Stimulated activated CD4-positive, alpha-beta T cell treated with anti-CD3 and anti-CD28 coated beads, Interleukin-15, amount 100 ng/mL, for 24 hours (primary cell): Measurements from ENCODE around the gene UGGT2.
"Not testable (repeated sequence)": the region's sequence is repeated elsewhere in the genome, so short reads cannot be mapped to it uniquely, and the experiment has no call there.

ENCODE experiments used
- DNase-seq: peaks from one replicate; pipeline ENCODE4 v3.0.0-alpha.2; 2020

The UGGT2 gene

DNA sequence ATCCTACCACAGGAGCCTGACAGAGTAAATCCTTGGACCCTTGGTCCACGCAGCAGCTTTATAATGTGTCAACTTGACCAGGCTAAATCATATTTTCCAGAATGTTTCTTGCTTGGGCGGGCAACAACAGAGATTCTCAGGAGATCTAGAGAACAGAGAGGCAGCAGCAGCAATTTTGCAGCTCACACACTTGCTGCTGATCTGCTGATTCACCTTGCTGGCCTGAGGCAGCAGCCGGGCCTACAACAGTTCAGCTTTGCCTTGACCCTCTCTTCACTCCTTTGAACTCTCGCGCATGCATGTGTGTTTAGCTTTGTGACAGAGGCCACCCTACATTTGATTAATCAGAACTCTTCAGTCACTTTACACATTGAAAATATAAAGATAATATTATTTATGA lies 159.3 kb downstream of the UGGT2 start:
- no peak for DNase-seq

DNA sequence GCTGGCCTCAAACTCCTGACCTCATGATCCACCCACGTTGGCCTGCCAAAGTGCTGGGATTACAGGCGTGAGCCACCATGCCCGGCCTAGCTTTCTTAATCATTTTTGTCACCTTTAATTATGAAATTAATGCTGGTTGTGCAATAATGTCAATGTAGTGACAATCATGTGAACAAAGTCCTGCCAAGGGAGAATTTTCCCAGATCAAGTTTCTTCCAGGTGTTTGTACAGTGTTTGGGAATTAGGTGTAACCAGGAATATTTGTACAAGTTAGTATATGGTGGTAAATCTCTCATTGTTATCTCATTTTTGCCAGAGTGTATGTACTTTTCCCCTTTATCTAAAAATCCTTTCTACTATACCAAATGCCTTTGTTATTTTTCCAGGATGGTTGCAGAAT lies 171.1 kb downstream of the UGGT2 start:
- no peak for DNase-seq

DNA sequence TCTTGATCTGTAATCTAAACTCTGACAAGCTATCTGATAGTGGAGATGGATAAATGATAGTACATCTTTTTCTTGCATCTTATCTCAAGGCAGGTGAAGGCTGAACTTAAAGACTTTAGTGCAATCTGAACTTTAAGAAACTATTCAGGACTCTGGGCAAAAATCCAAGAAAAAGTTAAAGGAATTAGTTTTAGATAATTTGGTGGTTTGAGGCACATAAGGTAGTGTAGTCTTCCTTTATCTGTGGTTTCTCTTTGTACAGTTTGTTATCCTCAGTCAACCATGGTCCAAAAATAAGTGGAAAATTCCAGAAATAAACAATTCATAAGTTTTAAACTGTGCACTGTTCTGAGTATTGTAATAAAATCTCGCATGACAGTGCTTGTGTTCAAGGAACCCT lies 172.9 kb downstream of the UGGT2 start:
- no peak for DNase-seq

DNA sequence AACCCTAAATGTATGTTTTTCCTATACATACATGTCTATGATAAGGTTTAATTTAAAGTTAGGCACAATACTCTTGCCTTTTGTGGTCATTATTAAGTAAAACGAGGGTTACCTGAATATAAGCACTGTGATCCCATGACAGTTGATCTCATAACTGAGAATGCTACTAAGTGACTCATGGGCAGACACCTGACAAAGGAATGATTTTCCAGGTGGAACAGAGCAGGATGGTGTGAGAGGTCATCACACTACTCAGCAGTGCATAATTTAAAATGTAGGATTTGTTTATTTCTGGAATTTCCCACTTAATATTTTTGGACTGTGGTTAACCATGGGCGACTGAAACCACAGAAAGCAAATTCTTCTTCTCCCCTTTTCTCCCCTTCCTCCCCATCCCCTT lies 178.9 kb downstream of the UGGT2 start:
- no peak for DNase-seq

DNA sequence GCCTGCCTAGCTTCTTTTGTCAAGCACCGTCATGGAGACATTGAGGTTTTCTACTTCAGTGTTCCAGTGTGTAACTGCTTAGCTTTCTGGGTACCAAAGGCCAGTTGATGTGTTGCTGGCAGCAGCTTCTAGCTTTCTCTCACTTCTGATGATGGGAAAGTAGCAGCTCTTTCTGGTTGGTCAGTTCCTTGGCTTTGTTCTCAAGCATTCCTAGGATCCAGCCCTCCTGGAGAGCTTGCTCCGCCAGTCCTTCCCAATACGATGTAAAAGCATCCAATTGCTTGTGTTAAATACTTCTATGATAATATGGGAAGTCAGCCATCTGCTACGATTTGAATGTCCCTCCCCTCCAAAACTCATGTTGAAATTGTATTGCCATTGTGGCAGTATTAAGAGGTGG lies 182.8 kb downstream of the UGGT2 start:
- DNase-seq, result no peak

DNA sequence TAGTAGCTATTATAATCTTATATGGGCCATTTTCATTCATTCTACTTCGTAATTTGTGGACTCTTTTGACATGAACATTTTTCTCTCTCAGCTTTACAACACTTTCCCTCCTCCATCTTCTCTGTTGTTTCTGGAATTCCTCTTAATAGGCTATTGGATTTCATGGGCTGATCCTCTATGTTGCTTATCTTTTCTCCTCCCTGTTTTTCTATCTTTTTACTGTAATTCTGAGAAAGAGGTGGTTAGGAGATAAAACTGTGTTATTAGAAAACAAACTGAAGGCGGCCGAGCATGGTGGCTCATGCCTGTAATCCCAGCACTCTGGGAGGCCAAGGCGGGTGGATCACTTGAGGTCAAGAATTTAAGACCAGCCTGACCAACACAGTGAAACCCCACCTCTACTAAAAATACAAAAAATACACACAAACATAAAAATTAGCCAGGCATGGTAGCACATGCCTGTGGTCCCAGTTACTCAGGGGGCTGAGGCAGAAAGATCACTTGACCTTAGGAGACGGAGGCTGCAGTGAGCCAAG lies 188.1 kb downstream of the UGGT2 start:
- no peak for DNase-seq

DNA sequence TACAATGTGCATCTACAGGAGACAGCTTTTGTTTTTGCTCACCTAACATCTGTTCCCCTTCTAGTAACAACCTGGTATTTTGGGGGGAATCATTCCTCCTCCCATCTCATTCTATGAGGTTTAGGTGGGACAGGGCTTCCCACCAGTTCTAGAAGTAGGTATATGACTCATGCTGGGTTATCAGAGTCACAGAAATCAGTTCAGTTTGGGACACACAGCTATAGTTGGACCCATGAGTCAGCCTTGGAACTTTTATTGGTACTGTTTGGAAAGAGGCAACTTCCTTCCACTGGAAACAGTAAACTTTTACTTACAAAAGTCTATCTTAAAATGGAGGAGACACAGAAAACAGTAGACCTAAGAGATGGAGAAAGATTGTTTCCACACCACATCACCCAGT lies 190.8 kb downstream of the UGGT2 start:
- DNase-seq, result no peak

DNA sequence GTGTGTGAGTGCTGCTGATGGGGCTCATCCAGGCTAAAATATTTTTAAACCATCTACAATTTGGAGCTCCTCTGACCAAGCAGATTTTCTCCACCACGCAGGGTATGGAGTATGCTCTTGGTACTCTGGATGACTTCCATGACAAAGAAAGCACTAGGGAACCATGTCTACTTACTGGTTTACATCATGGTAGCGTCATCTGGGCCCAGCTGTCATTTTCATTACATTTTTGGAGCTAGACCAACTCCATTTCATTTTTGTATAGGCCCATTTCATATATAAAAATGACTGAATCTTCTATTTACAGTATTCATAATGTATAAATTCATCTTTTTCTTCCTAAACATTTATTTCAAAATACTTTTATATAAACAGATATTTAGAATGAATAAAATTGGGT lies 191.9 kb downstream of the UGGT2 start:
- DNase-seq, result no peak

DNA sequence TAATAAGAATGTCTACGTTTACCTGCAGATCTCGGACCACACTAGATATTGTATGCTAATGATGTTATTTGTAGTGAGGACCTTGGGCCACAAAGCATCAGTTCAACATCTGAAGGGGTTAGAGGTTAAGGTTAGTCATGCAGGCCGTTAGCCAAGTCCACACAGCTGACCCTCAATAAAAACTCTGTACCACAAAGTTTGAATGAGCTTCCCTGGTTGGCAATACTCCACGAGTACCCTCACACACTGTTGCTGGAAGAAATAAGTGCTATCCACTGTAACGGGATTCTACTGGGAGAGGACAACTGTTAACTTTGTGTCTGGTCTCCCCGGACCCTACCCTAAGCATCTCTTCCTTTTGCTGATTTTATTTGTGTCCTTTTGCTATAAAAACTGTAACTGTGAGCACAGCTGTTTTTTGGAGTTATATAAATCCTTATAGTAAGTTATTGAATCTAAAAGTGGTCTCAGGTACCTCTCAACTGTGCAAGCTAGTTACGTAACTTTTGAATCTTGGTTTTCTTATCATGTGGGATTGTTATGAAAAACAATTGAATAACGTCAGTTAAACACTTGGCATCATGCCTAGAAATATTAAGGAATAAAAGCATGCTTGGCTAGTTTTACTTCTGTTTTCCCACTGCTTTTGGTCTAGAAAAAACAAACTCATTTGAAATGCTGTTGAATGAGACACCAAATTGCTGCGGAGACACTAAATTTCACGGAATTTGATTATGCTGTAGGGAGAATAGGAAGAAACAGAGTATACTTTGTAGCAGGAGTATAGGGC lies 194.7 kb downstream of the UGGT2 start:
- DNase-seq, result no peak

DNA sequence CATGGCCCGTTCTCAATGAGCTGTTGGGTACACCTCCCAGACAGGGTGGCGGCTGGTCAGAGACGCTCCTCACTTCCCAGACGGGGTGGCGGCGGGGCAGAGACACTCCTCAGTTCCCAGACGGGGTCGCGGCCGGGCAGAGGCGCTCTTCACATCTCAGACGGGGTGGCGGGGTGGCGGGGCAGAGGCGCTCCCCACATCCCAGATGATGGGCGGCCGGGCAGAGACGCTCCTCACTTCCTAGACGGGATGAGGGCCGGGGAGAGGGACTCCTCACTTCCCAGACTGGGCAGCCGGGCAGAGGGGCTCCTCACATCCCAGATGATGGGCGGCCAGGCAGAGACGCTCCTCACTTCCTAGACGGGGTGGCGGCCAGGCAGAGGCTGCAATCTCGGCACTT lies 207.5 kb downstream of the UGGT2 start:
- not testable (repeated sequence) for DNase-seq

DNA sequence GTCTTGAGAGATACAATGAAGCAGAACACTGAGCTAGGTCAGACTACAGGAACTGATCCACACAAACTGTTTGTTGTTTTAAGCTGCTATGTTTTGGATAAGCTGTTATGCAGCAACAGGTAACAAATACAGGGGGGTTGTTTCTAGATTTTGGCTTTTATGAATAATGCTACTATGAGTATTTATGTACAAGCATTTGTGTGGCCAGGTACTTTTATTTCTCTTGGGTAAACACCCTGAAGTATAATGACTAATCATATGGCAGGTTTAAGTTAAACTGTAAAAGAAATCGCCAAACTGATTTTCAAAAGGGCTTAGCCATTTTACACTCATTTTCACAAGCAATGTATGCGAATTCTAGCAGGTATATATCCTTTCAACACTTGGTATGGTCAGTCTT lies 210.3 kb downstream of the UGGT2 start:
- no peak for DNase-seq

DNA sequence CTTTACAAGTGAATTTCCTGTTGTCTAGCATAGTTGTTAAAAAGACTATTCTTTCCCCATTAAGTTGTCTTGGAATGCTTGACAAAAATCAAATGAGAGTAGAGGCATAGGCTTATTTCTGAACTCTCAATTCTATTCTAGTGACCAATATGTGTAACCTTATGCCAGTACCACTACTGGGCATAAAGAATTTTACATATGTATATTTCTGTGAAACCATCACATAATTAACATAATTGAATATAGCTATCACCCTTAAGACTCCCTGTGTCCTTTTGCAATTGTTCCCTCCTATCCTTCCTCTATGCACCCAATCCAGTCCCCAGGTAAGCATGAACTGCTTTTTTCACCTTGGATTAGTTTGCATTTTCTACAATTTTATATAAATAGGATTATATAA lies 211.3 kb downstream of the UGGT2 start:
- no peak for DNase-seq

DNA sequence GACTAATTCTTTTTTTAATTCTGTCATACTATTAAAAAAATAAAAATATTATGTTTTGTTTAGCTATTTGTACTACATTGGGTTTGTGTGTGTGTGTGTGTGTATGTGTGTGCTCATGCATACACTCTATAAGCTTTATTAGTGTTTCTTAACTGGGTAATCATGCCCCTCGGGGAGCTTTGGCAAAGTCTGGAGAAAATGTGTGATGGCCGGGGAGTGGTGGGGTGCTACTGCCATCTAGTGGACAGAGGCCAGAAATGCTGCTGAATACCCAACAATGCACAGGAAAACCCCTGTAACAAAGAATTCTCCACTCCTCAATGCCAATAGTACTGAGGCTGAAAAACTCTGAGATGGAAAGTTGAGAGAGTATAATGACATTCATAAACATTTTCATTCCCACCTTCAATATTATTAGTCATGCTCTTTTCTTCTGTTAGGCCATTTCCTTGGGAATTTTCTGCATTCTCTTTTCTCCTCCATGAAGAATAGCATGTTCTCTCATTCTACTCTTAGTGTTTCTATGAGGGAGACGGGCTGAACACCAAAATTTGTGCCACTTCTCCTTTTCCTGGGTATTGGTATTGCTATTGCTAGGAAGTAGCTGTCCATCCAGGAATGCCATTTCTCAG lies 219.0 kb downstream of the UGGT2 start:
- DNase-seq, result peak; percentile 63

DNA sequence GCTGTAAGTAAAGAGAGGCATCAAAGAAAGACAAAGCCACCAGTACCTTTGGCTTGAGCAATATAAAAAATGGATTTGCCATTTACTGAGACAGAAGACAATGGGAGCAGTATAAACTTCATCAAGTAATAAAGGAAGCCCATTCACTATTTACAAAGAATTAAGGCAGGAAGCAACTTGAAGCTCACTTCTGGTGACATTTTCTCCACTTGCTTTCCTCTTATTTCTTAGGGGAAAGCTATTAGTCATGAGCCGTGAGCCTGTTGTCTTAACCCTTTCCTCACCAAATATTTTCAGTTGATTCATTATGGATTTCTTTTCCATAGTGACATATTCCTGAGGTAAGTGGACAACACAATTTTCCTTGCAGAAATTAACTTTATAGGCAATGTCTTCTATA lies 219.5 kb downstream of the UGGT2 start:
- DNase-seq, result no peak

DNA sequence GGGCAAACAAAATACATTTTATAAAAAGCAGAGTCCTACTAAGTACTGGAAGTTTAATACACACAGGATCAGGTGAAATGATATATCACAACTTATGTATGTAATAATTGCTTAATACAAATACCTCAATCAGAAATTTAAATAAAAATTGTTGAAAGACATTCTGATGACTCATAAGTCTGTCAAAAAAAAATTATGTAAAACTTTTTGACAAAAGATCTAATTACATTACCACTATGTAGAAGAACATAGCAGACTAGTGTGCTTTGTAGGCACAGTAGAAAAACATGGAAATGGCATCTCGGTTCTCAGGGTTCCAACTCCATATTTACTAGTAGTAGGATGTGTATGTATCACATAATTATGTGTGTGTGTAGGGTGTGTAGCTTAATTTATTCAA lies 220.1 kb downstream of the UGGT2 start:
- DNase-seq, result no peak

DNA sequence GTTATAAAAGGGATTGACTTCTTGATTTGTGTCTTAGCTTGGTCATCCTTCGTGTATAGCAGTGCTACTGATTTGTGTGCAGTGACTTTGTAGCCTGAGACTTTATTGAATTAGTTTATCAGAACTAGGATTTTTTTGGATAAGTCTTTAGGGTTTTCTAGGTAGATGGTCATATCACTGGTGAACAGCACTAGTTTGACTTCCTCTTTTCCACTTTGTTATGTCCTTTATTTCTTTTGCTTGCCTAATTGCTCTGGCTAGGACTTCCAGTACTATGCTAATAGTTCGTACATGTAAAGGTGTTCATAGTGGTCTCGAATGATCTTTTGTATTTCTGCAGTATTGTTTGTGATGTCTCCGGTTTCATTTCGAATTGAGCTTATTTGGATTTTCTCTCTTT lies 230.9 kb downstream of the UGGT2 start:
- DNase-seq, result no peak

DNA sequence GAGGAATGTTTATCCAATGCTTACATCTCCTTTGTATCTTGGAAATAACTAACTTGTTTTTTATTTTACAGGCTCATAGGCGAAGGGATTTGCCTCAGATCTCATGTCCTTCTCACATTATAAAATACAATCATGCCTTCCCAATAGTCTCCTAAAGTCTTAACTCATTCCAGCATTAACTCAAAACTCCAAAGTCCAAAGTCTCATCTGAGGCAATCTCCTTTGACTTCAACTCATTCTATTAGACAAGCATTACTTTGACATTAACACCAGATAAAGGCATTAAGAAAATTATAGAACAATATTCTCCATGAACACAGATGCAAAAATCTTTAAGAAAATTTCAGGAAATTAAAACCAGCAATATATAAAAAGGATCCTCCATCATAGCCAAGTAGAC lies 238.7 kb downstream of the UGGT2 start:
- no peak for DNase-seq

DNA sequence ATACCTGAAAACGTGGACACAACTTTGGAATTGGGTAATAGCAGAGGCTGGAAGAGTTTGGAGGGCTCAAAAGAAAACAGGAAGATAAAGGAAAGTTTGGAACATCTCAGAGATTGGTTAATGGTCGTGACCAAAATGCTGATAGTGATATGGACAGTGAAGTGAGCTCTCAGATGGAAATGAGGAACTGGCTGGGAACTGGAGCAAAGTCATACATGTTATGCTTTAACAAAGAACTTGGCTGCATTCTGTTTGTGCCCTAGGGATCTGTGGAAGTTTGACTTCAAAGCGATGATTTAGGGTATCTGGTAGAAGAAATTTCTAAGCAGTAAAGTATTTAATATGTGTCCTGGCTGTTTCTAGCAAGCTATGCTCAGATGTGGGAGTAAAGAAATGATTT lies 240.1 kb downstream of the UGGT2 start:
- no peak for DNase-seq

DNA sequence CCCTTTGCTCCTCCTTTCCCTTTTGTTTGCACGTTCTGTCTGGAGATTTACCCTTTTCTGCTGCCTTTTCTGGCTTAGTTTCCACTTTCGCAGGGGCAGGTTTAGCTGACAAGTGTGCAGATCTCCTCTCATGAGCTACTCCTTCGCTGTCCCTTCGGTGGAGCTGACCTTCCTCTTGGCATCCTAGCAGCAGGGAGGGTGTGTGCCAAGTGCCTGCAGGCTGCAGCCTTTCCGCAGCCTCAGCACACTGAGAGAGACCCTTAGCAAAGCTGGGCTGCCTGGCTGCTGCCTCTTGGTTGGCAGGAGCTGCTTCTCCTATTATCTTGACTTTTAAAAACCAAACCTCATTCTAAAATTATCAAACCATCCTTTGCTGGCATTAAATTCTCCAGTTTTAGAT lies 243.8 kb downstream of the UGGT2 start:
- no peak for DNase-seq

DNA sequence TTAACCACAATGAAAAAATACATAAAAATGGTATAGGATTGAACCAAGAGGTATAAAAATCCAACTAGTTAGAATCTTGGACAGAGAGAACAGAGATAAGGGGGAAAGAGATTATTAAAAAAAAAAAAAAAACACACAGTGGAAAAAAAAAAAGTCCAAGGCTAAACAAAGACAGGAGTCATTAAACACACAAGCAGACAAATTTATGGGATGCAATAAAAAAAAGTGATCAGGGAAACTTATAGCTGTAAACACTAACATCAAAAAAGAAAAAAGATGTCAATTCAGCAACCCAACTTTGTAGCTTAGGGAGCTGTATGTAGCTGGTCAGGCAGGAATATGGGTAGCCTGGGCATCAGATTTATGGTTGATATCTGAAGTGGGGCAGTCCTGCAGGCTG lies 247.3 kb downstream of the UGGT2 start:
- DNase-seq, result no peak

DNA sequence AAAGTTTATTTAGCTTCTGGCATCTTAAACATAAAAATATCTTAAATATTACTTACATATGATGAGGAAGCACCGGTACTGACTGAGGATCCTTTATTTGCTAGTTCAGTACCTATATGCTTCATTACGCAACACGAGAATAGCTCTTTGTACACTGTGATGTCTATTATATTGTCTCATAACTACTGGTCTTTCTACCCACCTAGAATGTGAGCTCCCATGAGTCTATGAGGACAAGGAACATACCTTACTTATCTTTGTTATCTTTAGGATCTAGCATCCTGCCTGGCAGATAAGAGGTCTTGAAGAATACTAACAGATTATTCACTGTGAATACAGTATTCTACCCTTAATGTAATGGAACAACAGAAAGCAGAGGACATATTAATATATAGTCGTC lies 251.4 kb downstream of the UGGT2 start:
- no peak for DNase-seq

DNA sequence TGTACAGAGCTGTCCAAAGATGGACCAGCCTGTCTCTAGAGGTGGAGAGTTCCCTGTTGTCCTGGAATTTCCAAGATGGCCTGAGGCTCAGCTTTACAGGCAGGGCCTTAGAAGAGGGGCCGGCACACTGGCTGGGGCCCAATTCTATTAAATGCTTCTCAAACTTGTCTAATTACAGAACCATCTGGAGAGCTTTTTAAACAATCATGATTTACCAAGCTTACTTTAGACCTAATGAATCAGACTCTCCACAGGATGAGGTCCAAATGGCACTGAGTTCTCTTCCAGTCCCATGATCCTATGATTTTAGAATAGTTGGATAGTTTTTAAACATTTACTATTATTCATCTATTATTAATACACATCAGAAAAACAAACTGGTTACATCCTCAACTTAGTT lies 252.8 kb downstream of the UGGT2 start:
- no peak for DNase-seq

DNA sequence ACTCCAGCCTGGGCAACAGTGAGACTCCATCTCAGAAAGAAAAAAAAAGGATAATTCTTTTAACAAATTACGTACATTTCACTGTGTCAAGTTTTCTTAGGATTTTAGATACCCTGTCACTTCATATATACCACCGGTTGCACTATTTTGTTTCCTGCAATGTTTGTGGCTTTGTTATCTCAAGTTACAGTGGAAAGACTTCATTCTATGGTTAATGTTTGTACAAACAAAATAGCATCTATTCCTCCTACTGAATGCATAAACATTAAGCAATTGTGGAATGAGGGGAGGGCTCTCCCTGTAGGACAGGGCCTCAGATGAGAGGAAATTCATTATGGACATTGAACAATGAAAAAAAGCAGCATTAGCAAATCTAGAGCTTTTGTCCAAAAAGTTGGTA lies 256.2 kb downstream of the UGGT2 start:
- no peak for DNase-seq

DNA sequence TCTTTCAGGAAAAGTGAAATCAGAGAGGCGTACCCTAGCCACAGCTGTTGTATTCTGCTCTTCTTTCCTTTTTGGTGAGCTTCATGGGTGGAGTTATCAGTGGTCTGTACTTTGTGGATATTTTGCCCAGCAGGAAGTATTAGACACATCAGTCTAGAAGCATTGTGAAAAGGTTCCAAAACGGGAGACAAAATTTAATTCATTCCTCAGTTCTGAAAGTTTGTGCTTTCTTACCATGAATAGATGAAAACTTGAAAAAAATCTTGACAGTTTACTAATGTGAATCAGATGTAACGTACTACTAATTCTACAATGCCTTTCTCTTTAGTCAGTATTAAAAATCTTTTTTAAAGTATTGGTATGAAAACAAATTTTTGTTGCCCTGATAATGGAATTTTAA lies 259.4 kb downstream of the UGGT2 start:
- no peak for DNase-seq
